T-helper 1 cell treated with Interleukin-12 subunit alpha and Interleukin-12 subunit beta and Interleukin-4 antibody, amounts not matched to agents 30 μg/mL and 1 μg/mL, for 36 hours (primary cell): ENCODE results near the gene SCAF1.

Experiments
- H3K27ac Mint-ChIP-seq: one replicate; pipeline ENCODE4 v1.8.0; 2021; ENCODE audit warnings: mild to moderate bottlenecking, mixed read lengths
- H3K27me3 Mint-ChIP-seq: one replicate; pipeline ENCODE4 v1.8.0; 2021; ENCODE audit warnings: low read depth, mixed read lengths
- H3K36me3 Mint-ChIP-seq: one replicate; pipeline ENCODE4 v1.8.0; 2021; ENCODE audit warnings: low read depth, mixed read lengths
- H3K4me1 Mint-ChIP-seq: one replicate; pipeline ENCODE4 v1.8.0; 2021; ENCODE audit warnings: low read depth, mixed read lengths
- H3K4me3 Mint-ChIP-seq: one replicate; pipeline ENCODE4 v1.8.0; 2021; ENCODE audit warnings: mild to moderate bottlenecking, moderate library complexity, mixed read lengths
- H3K9me3 Mint-ChIP-seq: one replicate; pipeline ENCODE4 v1.8.0; 2021; ENCODE audit warnings: mixed read lengths

SCAF1 gene

DNA sequence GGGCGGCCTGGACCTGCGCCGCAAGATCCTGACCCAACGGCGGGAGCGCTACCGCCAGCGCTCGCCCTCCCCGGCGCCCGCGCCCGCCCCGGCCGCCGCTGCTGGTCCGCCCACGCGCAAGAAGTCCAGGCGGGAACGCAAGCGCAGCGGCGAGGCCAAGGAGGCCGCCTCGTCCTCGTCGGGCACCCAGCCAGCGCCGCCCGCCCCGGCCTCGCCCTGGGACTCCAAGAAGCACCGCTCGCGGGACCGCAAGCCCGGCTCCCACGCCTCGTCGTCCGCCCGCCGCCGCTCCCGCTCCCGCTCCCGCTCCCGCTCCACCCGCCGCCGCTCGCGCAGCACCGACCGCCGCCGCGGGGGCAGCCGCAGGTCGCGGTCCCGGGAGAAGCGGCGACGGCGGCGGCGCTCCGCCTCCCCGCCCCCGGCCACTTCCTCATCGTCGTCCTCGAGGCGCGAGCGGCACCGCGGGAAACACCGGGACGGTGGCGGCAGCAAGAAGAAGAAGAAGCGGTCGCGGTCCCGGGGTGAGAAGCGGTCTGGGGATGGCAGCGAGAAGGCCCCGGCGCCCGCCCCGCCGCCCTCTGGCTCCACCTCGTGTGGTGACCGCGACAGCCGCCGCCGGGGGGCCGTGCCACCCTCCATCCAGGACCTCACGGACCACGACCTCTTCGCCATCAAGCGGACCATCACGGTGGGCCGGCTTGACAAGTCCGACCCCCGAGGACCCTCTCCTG is 10.0 kb downstream of the SCAF1 start:
- Mint-ChIP-seq H3K4me3 (no peak overlapping the region), H3K4me1 (no peaks in the 10 kb centered on the region), H3K36me3 (peaks cover 28% of the 10 kb centered on the region), H3K27ac (no peak overlapping the region), H3K27me3 (no peaks in the 10 kb centered on the region), H3K9me3 (no peaks in the 10 kb centered on the region)

- Mint-ChIP-seq H3K36me3 (peaks cover 27% of the 10 kb centered on the region), H3K4me3 (no peak overlapping the region)
Measured at GRCh38 chr19:49652551-49653465, 10.8 kb downstream of the SCAF1 start.

GRCh38 chr19:49653466-49653806 is 11.4 kb downstream of the SCAF1 start:
- Mint-ChIP-seq H3K4me1 (peaks cover 2% of the 10 kb centered on the region), H3K36me3 (peaks cover 28% of the 10 kb centered on the region)

More at GRCh38 chr19:49652551-49653465, 10.8 kb downstream of the SCAF1 start:
- Mint-ChIP-seq H3K27me3 (no peaks in the 10 kb centered on the region), H3K9me3 (no peaks in the 10 kb centered on the region), H3K27ac (no peak overlapping the region), H3K4me1 (peaks cover 2% of the 10 kb centered on the region)

DNA sequence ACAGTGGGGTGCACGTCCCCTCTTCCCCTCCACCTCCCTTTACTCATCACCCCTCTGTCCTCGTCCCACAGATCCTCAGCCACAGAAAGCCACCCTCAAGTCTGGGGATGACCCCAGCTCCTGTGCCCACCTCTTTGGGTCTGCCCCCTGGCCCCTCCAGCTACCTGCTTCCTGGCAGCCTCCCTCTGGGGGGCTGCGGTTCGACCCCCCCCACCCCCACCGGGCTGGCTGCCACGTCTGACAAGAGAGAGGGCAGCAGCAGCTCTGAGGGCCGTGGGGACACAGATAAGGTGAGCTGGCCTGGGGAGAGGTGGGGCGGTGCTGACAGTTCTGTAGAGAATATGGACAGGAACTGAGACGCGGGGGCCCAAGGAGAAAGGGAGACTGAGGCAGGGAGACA is 12.6 kb downstream of the SCAF1 start:
- peaks cover 28% of the 10 kb centered on the region for H3K36me3 Mint-ChIP-seq
- no peak overlapping the region for H3K4me3 Mint-ChIP-seq
- no peaks in the 10 kb centered on the region for H3K27me3 Mint-ChIP-seq
- no peaks in the 10 kb centered on the region for H3K9me3 Mint-ChIP-seq
- H3K4me1 Mint-ChIP-seq: peaks cover 3% of the 10 kb centered on the region
- H3K27ac Mint-ChIP-seq: no peak overlapping the region

More at GRCh38 chr19:49653466-49653806, 11.4 kb downstream of the SCAF1 start:
- H3K4me3 Mint-ChIP-seq: no peak overlapping the region
- H3K9me3 Mint-ChIP-seq: no peaks in the 10 kb centered on the region
- no peaks in the 10 kb centered on the region for H3K27me3 Mint-ChIP-seq
- no peak overlapping the region for H3K27ac Mint-ChIP-seq

DNA sequence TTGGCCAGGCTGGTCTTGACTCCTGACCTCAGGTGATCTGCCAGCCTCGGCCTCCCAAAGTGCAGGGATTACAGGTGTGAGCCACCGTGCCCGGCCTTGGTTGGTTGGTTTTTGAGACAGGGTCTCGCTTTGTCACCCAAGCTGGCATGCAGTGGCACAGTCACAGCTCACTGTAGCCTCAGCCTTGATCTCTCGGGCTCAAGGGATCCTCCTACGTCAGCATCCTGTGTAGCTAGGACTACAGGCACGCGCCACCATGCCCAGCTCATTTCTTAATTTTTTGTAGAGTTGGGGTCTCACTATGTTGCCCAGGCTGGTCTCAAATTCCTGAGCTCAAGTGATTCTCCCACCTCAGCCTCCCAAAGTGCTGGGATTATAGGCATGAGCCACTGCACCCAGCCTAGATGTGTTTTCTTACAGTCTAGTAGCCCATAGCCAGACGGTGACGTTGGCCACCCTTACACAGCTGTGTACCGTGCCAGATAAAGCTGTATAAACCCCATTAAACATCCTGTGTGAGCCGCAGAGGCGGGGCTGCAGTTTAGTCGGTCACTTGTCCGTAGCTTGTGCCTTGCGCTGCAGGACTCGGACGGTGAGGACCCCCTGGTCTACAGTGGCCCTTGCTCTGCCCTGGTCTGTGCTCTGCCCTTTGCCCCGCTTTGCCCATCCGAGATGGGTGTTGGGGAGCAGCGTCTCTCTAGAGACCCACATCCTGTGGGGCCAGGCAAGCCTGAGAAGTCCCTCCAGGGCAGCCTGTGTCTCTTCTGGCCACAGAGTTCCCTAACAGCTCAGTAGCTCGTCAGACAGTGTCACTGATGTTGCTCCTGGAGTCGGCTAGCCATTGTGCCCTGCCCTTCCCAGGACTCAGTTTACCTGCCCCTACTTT is 13.8 kb downstream of the SCAF1 start:
- Mint-ChIP-seq H3K9me3 (no peaks in the 10 kb centered on the region), H3K4me1 (peaks cover 7% of the 10 kb centered on the region), H3K27me3 (no peaks in the 10 kb centered on the region), H3K27ac (peak overlapping the region; percentile 59), H3K36me3 (peaks cover 35% of the 10 kb centered on the region), H3K4me3 (no peak overlapping the region)

DNA sequence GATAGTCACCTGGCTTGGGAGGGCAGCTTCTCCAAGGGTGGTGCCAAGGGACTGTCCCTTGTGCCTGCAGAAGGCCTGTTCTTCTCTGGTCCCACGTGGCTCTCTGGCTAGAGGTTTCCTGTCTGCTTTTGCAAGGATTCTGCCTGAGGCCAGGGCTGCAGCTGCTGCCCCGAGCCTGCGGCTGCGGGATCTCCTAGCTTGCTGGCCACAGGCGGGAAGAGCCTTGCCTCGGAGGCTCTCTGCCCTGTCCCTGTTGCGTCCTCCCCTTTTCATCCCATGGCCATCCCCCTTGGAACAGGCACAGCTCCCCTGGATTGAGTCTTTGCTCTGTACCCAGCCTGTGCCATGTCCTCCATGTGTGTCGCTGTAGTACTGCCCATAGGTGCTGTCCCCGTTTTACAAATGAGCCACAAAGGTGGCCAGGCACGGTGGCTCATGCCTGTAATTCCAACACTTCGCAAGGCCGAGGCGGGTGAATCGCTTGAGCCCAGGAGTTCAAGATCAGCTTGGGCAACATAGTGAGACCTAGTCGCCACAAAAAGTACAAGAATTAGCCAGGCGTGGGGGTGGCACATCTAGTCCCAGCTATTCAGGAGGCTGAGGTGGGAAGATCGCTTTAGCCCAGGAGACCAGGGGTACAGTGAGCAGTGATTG is 14.6 kb downstream of the SCAF1 start:
- Mint-ChIP-seq H3K27me3 (no peaks in the 10 kb centered on the region), H3K36me3 (peaks cover 33% of the 10 kb centered on the region), H3K27ac (no peak overlapping the region), H3K4me3 (no peak overlapping the region), H3K9me3 (no peaks in the 10 kb centered on the region), H3K4me1 (peaks cover 7% of the 10 kb centered on the region)

GRCh38 chr19:49657493-49658138 is 15.6 kb downstream of the SCAF1 start:
- Mint-ChIP-seq H3K9me3 (no peaks in the 10 kb centered on the region), H3K4me3 (no peak overlapping the region), H3K27me3 (no peaks in the 10 kb centered on the region), H3K36me3 (peaks cover 35% of the 10 kb centered on the region), H3K27ac (no peak overlapping the region), H3K4me1 (peaks cover 9% of the 10 kb centered on the region)

DNA sequence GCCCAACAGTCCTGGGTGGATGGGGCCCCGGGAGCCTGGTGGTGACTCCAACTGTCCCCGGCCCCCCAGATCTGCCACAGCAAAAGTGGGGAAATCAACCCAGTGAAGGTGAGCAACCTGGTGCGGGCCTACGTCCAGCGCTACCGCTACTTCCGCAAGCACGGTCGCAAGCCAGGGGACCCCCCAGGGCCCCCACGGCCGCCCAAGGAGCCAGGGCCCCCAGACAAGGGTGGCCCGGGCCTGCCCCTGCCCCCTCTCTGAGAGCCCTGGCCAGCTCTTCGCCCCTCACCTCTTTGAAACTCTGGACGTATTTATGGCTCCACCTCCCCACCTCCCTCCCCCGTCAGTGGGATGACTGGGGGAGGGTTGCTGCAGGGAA is 16.1 kb downstream of the SCAF1 start:
- Mint-ChIP-seq H3K9me3 (no peaks in the 10 kb centered on the region), H3K36me3 (peaks cover 39% of the 10 kb centered on the region), H3K4me3 (no peak overlapping the region), H3K4me1 (peaks cover 14% of the 10 kb centered on the region), H3K27me3 (no peaks in the 10 kb centered on the region), H3K27ac (no peak overlapping the region)

DNA sequence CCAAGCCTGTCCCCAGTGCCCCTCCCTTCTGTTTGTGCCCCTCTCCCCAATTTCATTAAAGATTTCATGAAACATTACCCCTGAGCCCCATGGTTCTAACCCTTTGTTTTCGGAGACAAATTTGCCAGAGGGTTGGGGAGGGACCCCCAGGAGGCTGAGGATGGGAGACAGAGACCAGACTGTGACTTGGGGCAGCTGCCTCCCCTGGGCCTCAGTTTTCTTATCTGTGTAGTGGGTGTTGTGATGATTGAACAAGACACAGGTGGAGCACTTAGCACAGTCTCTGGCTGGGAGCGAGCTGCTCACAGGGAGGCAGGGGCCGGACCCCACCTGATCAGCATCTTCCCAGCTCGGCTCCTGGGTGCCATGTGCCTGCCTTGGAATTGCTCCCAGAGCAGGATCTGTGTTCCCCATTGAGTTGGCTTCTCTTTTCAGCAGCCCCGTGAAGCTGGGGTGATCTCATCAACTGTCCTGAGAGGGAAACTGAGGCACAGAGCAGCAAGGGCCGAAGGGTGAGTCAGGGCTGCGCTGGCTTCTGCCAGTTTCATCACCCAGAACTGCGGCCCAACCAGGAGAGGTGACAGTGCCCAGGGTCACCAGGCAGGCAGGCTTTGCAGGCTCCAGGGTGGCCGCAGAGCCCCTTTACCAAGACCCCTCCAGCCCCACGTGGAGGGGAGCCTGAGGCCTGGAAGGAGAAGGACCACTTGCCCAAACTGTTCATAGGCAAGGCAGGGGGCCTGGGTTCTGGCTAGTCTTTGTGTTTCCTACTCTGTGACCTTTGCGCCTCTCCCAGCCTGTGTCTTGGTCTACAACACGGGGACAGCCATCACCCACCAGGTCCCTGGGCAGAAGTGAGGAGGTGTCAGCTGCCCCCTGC is 16.8 kb downstream of the SCAF1 start:
- H3K4me1 Mint-ChIP-seq: peaks cover 17% of the 10 kb centered on the region
- no peak overlapping the region for H3K4me3 Mint-ChIP-seq
- no peaks in the 10 kb centered on the region for H3K27me3 Mint-ChIP-seq
- peaks cover 37% of the 10 kb centered on the region for H3K36me3 Mint-ChIP-seq
- no peak overlapping the region for H3K27ac Mint-ChIP-seq
- no peaks in the 10 kb centered on the region for H3K9me3 Mint-ChIP-seq

DNA sequence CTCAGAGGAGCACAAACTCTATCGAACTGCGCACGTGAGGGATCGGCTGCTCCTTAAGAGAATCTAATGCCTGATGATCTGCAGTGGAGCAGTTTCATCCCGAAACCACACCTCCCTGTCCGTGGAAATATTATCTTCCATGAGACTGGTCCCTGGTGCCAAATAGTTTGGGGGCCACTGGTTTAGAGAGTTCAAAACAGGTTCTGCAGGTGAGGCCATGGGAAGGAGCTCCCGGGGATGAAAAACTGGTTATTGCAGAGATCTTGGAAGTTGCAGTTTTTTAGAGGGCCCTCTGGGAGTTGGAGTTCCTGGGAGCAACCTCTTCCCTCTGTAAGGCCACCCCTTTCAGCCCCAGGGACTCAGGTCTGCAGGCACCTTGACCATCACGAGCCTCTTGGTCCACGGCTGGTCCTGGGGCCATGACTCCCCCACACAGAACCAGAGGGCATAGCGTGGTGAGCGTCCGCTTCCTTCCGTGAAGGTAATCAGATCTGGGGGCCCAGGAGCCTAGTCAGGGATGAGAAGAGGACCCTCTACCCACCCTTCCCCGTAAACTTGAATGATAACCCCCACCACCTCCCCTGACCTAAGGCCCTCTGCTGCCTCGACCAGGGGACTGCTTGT is 18.4 kb downstream of the SCAF1 start:
- H3K9me3 Mint-ChIP-seq: no peaks in the 10 kb centered on the region
- H3K4me3 Mint-ChIP-seq: no peak overlapping the region
- no peaks in the 10 kb centered on the region for H3K27me3 Mint-ChIP-seq
- peaks cover 24% of the 10 kb centered on the region for H3K4me1 Mint-ChIP-seq
- H3K36me3 Mint-ChIP-seq: peaks cover 31% of the 10 kb centered on the region
- H3K27ac Mint-ChIP-seq: peak overlapping the region; percentile 41

GRCh38 chr19:49662011-49662410 is 20.0 kb downstream of the SCAF1 start:
- peaks cover 28% of the 10 kb centered on the region for H3K36me3 Mint-ChIP-seq
- H3K27me3 Mint-ChIP-seq: no peaks in the 10 kb centered on the region
- no peaks in the 10 kb centered on the region for H3K9me3 Mint-ChIP-seq
- H3K4me1 Mint-ChIP-seq: peaks cover 35% of the 10 kb centered on the region
- H3K4me3 Mint-ChIP-seq: no peak overlapping the region
- no peak overlapping the region for H3K27ac Mint-ChIP-seq

GRCh38 chr19:49663224-49663623 is 21.2 kb downstream of the SCAF1 start:
- H3K4me1 Mint-ChIP-seq: peaks cover 39% of the 10 kb centered on the region
- H3K27me3 Mint-ChIP-seq: no peaks in the 10 kb centered on the region
- no peaks in the 10 kb centered on the region for H3K9me3 Mint-ChIP-seq
- H3K27ac Mint-ChIP-seq: peak overlapping the region; percentile 92
- peak overlapping the region; percentile 97 for H3K4me3 Mint-ChIP-seq
- peaks cover 23% of the 10 kb centered on the region for H3K36me3 Mint-ChIP-seq
